ENCODE measurements around the gene RNLS.
"Not testable (repeated sequence)": the region's sequence is repeated elsewhere in the genome, so short reads cannot be mapped to it uniquely, and the experiment has no call there.

The RNLS gene

DNA sequence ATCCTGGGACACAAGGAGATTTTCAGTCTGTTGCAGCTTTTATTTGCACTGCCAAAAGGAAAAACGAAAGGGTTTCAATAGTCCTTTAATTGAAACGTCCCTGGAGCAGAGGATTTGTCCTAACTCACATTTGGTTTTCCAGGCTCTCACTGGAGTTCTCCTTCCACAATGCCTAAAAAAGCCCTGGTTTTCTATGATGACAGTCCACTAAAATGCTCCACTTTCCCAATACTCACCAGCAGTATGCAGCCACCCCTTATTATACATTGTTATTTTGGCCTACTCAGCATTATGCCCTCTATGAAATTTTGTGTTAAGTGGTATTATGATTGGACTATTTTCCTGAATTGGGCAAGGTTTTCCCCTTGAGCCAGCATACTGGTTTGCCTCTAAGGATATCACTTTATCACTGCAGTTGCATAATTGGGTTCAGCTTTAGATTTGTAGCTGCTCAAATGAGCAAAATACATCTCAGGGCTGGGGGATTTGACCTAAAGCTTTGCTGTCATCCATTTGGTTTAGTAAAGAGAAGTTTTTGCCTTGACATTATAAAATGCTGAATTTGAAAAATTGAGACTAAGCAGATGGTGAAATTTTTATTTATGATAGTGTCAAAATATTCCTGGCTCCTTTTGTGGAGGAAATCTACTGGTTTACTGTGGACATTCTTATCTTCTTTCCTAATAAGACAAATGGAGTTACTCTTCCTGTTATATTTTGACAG is 239.2 kb downstream of the RNLS start:
- no peak for DNase-seq (ENCODE audit: low read depth)

DNA sequence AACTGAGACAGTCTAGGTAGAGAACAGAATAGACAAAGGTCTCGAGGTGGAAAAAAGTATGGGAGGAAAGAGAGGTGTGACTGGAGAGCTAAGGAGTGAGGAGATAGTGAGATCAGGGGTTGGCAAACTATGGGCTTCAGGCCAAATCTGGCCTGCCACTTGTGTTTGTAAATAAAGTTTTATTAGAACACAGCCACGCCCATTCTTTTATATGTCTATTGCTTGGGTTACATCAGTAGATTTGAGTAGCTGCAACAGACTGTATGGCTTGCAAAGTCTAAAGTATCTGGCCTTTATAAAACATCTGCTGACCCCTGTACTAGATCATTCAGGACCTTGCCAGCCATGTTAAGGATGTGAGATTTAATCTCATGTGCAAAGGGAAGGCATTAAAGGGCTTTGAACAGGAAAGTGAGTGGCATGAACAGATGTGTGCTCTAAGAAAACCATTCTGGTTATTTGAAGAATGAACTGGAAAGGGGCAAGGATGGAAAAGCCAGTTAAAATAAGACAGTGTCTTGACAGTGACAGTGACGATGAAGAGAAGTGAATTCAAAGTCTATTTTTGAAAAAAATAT is 240.3 kb downstream of the RNLS start:
- no peak for DNase-seq (ENCODE audit: low read depth)

DNA sequence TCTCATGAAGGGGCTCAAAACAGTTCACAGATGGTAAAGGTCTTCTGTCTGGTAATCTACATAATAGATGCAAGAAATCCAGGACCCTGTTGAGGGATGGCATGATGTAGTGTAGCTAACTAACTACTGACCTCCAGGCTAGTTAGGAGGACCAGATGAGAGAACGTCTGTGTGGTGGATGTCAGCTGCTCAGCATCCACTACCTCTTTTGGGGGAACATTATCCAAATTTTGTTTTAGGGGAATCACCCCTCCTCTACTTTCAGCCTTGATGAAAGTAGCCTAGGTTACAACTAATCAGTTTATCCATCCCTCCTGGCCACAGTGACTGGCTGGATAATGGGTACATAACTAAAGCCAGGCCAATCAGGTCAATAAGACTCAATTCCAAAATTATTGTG is 246.0 kb downstream of the RNLS start:
- DNase-seq (ENCODE audit: low read depth) = no peak

DNA sequence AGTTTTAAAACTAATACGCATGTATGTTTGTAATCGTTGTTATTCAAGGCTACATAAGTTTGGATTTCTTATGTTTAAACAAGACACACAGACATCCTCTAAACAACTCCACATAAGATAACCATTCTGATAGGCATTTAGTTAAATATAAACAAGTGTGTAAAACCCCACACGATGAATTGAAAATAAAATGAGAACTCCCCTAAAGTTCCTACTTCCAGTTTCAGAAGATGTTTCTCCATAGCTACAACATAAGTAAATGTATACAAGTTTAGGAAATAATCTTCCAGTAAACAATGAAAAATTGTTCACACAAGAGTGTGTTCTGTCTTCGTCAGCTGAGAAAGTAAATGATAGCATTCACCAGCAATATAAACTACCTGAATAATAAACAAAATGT is 246.8 kb downstream of the RNLS start:
- no peak for DNase-seq (ENCODE audit: low read depth)

DNA sequence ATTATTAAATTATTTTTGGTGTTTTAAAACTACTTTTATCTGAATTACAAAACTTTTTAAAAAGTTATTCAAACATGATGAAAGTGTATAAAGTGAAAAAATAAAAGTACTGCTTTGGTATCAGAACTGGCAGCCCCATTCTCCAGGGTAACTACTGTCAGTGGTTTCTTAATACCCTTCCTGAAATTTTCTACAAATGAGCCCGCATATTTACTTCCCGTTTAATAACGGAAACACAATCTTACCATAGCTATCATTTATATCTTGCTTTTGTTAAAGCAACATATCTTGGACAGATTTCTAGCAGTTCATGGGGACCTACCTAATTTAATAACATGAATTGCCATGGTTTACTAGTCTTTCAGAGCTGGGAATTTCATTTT is 249.9 kb downstream of the RNLS start:
- DNase-seq (ENCODE audit: low read depth) = no peak

DNA sequence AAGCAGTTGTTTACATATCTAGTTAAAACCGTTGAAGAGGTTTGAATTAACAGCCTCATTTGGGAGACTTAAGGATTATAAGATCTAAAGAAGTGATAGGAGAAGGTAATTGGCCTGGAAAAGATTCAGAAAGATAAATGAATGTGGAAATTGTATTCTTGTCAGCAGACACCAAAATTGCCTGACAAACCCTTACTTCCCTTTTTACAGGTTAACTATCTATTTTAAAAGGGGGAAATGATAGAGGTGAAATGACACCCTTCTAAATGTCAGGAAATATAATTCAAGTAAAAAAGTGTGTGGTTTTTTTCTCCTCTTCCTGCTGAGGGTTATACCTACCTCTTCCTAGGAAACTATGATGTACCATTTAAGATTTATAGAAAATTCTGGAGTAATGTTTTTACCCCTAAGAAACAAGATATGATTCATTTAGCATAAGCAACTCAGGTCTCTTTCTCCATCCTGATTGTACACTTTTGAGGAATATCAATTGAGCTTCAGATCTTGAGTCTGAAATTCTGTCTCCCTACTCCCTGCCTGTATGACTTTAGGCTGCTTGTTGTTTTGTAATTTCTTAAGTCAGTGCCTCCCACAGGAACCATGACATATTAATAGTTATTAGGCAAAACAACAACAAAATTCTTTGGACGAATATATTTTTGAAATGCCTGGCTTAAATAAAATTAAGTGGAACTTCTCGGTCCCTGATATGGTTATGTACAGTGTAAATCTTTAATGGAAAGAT is 250.4 kb downstream of the RNLS start:
- no peak for DNase-seq (ENCODE audit: low read depth)

DNA sequence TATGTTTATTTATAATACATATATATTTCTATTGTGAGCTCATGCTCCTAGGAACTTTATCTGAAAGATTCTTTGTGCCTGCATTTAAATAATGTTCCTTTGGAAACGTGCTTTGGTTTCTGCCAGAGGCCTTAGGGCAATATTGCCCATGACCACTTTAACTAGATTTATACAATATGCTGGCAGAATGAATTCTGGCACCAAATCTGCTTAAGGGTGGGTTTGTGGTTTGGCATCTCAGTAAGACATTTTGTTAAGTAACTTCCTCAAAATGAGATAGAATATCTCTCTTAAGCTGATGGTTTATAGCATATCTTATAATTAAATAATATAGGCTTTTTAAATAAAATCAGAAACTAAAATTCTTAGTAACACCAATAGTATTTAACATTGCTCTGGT is 252.9 kb downstream of the RNLS start:
- no peak for DNase-seq (ENCODE audit: low read depth)

DNA sequence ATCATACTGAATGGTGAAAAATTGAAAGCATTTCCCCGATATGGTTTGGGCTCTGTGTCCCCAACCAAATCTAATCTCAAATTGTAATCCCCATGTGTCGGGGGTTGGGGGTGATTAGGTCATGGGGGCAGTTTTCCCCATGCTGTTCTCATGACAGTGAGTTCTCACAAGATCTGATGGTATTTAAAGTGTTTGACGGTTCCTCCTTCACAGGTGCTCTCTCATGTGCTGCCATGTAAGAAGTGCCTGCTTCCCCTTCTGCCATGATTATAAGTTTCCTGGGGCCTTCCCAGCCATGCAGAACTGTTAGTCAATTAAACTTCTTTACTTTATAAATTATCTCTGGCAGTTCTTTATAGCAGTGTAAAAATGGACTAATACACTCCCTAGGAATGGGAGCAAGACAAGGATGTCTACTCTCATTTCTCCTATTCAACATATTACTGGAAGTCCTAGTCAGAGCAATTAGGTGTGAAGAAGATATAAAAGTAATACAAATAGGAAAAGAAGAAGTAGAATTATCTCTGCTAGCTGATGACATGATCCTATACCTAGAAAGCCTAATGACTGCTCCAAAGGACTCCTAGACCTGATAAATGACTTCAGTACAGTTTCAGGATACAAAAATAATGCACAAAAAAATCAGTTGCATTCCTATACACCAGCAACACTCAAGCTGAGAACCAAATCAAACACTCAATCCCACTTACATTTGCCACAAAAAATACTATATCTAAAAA is 260.6 kb downstream of the RNLS start:
- no peak for DNase-seq (ENCODE audit: low read depth)

DNA sequence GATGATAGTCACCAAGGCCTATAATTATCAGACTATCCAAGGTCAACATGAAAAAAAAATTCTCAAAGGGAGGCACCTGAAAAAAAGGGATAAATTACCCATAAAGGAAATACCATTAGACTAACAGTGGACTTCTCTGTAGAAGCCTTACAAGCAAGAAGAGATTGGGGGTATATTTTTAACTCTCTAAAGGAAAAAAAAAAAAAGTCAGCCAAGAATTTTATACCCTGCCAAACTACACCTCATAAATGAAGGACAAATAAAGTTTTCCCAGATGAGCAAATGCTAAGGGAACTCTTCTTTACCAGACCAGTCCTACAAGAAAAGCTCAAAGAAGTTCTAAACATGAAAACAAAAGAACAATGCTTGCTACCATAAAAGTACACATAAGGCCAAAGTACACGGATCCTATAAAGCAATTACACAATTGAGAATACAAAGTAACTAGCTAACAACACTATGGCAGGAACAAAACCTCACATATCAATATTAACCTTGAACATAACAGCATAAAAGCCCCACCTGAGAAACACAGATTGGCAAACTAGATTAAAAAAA is 263.1 kb downstream of the RNLS start:
- no peak for DNase-seq (ENCODE audit: low read depth)

DNA sequence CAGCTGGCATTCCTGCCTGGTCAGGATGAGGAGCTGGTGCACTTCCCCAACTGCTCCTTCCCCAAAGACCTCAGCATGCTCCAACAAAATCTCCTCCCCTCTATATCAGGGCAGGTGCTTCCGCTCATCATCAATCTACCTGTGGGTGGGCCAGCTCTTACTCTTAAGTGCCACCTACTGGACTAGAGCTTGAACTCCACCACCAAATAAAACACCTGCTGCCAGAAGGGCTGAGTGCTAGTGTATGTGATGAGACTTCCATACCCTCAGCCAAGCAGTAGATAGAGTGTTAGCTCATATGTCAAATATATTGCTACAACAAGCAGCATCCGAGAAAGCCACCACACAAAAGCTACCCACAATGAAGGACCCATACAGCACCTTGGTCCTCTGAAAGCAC is 264.3 kb downstream of the RNLS start:
- DNase-seq (ENCODE audit: low read depth) = no peak

DNA sequence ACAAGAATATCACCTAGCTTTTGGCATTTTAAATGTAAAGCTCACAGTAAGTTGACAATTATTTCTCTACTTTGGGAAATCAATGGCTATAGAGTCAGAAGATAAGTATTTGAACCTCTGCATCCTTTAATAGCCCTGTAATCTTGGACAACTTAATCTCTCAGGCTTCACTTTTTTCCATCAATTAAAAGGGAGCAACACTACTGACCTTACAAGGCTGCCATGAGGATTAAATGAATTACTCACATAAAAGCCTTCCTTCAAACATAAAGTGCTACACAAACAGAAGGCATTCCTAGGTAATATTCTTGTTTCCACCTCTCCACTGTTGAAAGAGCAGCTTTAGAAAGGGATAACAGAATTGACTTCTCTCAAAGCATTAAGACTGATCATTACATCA is 266.0 kb downstream of the RNLS start:
- no peak for DNase-seq (ENCODE audit: low read depth)

DNA sequence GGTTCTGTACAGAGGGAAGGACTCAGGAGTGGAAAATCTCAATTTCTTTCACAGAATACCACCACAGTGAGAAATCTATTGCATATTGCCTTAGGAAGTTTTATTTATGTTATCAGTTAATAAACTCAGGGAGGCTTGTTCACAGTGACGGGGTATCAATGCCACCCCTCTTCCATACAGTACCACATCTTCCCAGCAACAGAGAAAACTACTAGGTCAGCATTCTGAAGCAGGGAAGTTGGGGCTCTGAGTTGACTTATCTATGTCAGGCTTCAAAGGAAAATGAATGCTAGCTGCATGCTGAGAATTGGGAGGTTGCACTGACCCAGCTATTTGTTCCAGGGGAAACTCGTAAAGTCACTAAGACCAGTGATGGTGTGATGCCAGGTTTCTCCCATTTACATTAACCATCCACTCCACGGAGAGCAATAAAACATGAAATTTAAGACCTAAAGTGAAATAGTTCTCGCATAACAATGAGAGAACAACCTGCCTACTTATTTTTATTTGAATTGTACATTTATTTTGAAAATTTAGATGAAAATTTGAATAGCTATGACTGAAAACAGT is 266.7 kb downstream of the RNLS start:
- DNase-seq (ENCODE audit: low read depth) = no peak

DNA sequence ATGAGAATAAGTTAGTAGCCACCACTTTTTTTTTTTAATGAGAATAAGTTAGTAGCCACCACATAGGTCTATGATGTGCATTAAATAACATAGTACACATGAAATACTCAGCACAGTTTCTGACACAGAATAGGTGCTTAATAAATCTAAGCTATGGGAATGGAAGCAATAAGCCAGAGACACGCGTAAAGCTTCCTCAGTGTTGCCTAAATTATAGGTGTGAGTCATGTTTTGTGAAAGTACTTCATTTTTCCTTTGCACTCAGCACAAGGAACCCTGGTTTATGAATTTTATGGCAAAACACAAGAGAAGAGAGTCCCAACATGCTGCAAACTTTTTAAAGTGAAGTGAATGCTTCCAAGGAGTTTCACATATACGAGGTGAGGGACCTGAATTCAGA is 267.4 kb downstream of the RNLS start:
- no peak for DNase-seq (ENCODE audit: low read depth)

DNA sequence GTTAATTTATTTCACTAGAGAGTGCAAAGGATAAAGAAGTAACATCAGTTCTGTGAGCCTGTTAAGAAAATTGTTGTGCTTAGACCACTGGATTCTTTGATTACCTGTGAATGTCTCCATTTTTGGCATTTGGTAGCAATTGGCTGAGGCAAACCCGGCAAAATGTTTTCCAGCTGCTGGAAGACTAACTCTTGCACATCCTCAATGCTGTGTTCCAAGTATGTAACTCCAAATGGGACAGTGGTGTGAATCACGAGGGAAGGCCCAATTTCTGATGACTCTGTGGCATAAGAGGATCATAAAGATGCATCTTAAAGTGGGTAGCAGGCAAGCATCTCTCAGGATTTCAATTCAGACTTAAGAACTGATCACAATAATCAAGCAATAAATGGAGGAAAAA is 268.8 kb downstream of the RNLS start:
- DNase-seq (ENCODE audit: low read depth) = no peak

DNA sequence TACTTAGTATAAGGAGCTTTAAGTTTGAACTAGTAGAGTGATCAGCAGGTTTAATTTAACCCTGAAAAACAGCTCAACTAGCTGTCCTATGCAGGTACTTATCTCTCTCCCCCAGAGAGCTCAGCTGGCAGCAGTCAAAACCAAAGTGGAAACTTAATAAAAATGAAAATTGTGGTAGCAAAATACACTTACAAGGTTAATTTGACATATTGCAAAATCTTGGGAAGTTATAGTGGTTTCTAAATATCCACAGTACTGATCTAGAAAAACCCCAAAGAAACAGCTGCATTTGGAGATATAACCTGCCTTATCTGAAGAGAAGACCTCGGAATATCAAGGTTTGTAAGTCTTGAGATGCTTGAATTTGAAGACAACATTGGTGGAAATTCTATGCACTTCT is 269.2 kb downstream of the RNLS start:
- no peak for DNase-seq (ENCODE audit: low read depth)

DNA sequence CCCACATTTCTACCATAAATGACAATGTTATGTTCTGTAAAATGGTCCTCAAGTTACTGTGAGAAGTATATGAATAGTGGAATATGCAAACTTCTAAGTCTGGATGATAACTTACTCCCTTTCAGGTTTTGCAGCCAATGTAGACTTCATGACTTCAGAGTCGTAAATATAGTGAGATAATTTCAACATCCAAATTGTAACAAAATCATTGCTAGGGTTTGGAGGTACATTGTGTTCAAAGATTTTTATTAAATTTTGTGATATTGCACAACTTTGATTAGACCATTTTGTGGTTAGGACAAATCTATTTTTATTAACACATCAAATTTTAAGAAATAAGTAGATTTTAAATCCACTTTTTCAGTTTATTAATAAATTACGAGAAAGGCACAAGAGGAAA is 270.3 kb downstream of the RNLS start:
- DNase-seq (ENCODE audit: low read depth) = no peak

DNA sequence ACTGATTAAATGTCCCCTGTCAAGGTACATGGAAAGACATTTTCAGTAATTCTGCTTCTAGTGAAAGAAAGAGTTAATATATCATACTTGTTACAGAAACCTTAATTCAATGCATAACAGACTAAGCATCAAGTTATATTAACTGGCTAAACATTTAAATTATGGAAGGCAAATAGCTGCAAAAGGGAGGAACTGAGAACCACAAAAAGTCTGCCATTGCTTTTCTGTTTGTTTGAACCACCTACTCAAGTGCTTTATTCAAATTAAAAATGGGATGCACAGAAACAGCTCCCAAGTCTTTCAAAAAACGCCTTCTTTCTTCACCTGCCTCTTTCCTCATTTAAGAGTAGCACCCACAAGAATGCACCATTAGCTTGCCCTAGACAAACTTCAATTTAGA is 271.9 kb downstream of the RNLS start:
- no peak for DNase-seq (ENCODE audit: low read depth)

DNA sequence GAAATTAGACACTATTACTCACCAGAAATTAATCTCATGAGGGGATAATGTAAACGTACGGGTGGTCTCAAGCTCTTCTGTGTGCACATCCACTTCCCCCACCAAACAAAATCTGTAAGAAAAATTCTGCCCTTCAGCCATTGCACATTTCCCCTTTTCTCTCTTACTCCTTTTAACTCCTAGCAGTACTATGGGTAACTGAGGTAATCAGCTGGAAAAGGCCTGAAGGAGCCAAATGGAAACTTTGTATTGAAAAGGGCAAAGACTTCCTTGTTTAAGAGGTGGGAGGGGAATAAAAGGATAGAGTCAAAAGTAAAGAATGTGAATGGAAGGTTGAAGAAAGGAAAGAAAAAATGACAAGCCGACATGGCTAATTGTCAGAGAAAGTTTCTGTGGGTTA is 273.8 kb downstream of the RNLS start:
- DNase-seq (ENCODE audit: low read depth) = no peak

DNA sequence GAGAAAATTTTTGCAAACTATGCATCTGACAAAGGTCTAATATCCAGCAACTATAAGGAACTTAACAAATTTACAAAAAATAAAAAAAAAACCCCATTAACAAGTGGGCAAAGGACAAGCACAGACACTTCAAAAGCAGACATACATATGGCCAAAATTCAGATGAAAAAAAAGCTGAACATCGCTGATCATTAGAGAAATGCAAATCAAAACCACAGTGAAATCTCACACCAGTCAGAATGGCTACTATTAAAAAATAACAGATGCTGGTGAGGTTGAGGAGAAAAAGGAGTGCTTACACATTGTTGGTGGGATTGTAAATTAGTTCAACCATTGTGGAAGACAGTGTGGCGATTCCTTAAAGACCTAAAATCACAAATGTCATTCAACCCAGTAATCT is 274.8 kb downstream of the RNLS start:
- not testable (repeated sequence) for DNase-seq (ENCODE audit: low read depth)

DNA sequence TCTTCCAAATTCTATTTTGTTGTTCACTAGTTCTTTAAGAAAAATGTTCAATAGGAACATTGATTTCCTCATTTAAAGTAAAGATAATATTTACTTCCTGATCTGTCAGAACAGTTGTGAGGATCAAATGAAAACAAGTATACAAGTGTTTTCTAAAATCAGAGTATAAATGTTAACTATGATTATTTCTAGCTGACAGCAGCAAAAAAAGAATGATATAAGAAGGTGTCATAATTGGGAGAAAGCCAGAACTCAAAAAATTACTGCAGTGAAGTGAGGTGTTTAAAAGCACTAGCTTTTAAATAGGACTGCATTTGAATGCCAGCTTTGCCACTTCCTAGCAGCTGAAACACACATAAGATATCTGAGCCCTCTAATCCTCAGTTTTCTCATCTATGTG is 283.3 kb downstream of the RNLS start:
- no peak for DNase-seq (ENCODE audit: low read depth)

DNA sequence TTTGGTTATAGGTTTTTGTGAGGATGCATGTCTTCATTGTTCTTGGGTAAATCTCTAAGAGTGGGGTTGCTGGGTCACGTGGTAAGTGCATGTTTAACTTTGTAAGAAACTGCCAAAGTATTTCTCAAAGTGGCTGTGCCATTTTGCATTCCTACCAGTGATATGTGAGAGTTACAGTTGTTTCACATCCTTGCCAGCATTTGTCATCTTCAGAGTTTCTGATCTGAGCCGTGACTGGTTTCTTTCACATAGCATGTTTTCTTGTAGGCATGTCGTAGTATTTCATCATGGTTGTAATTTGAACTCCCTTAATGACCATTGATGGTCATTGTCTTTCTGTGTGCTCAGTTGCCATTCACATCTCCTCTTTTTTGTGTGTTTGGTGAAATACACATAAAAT is 286.0 kb downstream of the RNLS start:
- no peak for DNase-seq (ENCODE audit: low read depth)

DNA sequence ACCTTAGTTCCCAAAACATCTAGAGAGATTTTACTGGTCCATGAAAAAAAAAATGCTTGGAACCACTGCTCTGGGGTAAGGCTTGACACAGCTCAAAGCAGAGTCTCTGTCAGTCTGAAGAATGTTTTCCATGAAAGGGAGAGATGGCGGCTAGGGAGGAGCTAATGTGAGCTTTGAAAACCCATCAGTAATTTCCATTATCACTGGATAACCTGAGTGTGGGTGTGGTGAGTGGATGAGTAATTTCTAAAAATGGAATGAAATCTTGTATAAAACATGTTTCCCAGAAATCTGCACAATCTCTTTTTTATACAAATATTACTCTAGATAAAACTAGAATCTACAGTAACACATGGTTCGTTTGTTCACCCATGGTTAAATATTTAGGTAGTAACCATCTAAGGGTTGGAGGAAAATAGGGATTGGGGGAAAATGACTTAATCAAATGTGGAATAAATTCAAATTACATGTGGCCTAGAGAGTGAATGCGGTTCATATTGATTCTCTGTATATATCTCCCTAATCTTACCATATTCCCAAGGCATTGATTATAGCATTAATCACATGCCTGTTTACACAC is 289.4 kb downstream of the RNLS start:
- no peak for DNase-seq (ENCODE audit: low read depth)

Measured in GM04503 (cell line).